ENCODE results near the gene DENND1A. TPM values are rescaled to one million over a fixed set of nuclear protein-coding genes. Genes with fewer than 3 reads are reported as not detected.

Gene DENND1A
- total and polyA plus RNA-seq, 2 donors from 2014 or later, result 16.3 to 19.6 TPM

- intact Hi-C loops (cut with DNase I), result no loop called here
- FAIRE-seq (no peak), DNase-seq (no peak)
- no peak for TF ChIP-seq CTCF (IDR thresholded peaks at IDR 0.05; ENCODE audit: borderline replicate concordance, extremely low read depth, insufficient read depth)
- peaks cover 0 to 17% (median 13%) of the 10 kb centered on the region in 3 donors for H3K4me1 ChIP-seq (ENCODE audit: control insufficient read depth in 2 of 3, insufficient read depth in 2 of 3, low read depth in 1 of 3, low read length in 3 of 3)
- peak overlapping the region in 1 of 2 donors; percentile 73 for H3K27ac ChIP-seq (ENCODE audit: low read depth in 2 of 2, low read length in 2 of 2)
- peak overlapping the region; percentile 4 to 70 (median 5) for H3K9ac ChIP-seq (ENCODE audit: low read length in 3 of 3)
- no peaks in the 10 kb centered on the region for H3K9me3 ChIP-seq (ENCODE audit: control insufficient read depth in 2 of 3, insufficient read depth in 1 of 3, low read length in 3 of 3)
- no peaks in the 10 kb centered on the region for H3K27me3 ChIP-seq (ENCODE audit: control insufficient read depth, insufficient read depth, low read length)
- H3K4me3 ChIP-seq (ENCODE audit: low read length in 3 of 3), result peak overlapping the region; percentile 45 to 78 (median 76)
- no peaks in the 10 kb centered on the region for H3K36me3 ChIP-seq (ENCODE audit: control insufficient read depth in 2 of 3, insufficient read depth in 3 of 3, low read length in 3 of 3)
Measured at GRCh38 chr9:123928533-123929176, 1.3 kb downstream of the DENND1A start.

GRCh38 chr9:123927625-123928532, 2.0 kb downstream of the DENND1A start:
- H3K27ac ChIP-seq (ENCODE audit: low read depth in 2 of 2, low read length in 2 of 2), result peak overlapping the region in 1 of 2 donors; percentile 15
- no peaks in the 10 kb centered on the region for H3K9me3 ChIP-seq (ENCODE audit: control insufficient read depth in 2 of 3, insufficient read depth in 1 of 3, low read length in 3 of 3)
- H3K9ac ChIP-seq (ENCODE audit: low read length in 3 of 3), result no peak overlapping the region
- no peak for TF ChIP-seq CTCF (IDR thresholded peaks at IDR 0.05; ENCODE audit: borderline replicate concordance, extremely low read depth, insufficient read depth)
- H3K27me3 ChIP-seq (ENCODE audit: control insufficient read depth, insufficient read depth, low read length), result no peaks in the 10 kb centered on the region
- FAIRE-seq (no peak), DNase-seq (no peak)
- no peaks in the 10 kb centered on the region for H3K36me3 ChIP-seq (ENCODE audit: control insufficient read depth in 2 of 3, insufficient read depth in 3 of 3, low read length in 3 of 3)
- intact Hi-C loops (cut with DNase I), result no loop called here
- H3K4me1 ChIP-seq (ENCODE audit: control insufficient read depth in 2 of 3, insufficient read depth in 2 of 3, low read depth in 1 of 3, low read length in 3 of 3), result peaks cover 0 to 17% (median 13%) of the 10 kb centered on the region in 3 donors
- peak overlapping the region in 2 of 3 donors; percentile 9 to 76 for H3K4me3 ChIP-seq (ENCODE audit: low read length in 3 of 3)

- no peak for FAIRE-seq
- no peak for TF ChIP-seq CTCF (IDR thresholded peaks at IDR 0.05; ENCODE audit: borderline replicate concordance, extremely low read depth, insufficient read depth)
- Histone ChIP-seq H3K4me3 (ENCODE audit: low read length in 3 of 3) (no peak overlapping the region), H3K9ac (ENCODE audit: low read length in 3 of 3) (no peak overlapping the region), H3K9me3 (ENCODE audit: control insufficient read depth in 2 of 3, insufficient read depth in 1 of 3, low read length in 3 of 3) (no peaks in the 10 kb centered on the region), H3K4me1 (ENCODE audit: control insufficient read depth in 2 of 3, insufficient read depth in 2 of 3, low read depth in 1 of 3, low read length in 3 of 3) (peaks cover 0 to 17% (median 13%) of the 10 kb centered on the region in 3 donors), H3K27me3 (ENCODE audit: control insufficient read depth, insufficient read depth, low read length) (no peaks in the 10 kb centered on the region), H3K36me3 (ENCODE audit: control insufficient read depth in 2 of 3, insufficient read depth in 3 of 3, low read length in 3 of 3) (no peaks in the 10 kb centered on the region), H3K27ac (ENCODE audit: low read depth in 2 of 2, low read length in 2 of 2) (no peak overlapping the region)
- DNase-seq, result no peak
- intact Hi-C loops (cut with DNase I), result no loop called here
Measured at GRCh38 chr9:123926941-123927340, 3.0 kb downstream of the DENND1A start.

All from kidney (tissue), 14 donors.